ENCODE results near the gene MMP15.
"Not testable (repeated sequence)": the region's sequence is repeated elsewhere in the genome, so short reads cannot be mapped to it uniquely, and the experiment has no call there.

MMP15 gene

DNA sequence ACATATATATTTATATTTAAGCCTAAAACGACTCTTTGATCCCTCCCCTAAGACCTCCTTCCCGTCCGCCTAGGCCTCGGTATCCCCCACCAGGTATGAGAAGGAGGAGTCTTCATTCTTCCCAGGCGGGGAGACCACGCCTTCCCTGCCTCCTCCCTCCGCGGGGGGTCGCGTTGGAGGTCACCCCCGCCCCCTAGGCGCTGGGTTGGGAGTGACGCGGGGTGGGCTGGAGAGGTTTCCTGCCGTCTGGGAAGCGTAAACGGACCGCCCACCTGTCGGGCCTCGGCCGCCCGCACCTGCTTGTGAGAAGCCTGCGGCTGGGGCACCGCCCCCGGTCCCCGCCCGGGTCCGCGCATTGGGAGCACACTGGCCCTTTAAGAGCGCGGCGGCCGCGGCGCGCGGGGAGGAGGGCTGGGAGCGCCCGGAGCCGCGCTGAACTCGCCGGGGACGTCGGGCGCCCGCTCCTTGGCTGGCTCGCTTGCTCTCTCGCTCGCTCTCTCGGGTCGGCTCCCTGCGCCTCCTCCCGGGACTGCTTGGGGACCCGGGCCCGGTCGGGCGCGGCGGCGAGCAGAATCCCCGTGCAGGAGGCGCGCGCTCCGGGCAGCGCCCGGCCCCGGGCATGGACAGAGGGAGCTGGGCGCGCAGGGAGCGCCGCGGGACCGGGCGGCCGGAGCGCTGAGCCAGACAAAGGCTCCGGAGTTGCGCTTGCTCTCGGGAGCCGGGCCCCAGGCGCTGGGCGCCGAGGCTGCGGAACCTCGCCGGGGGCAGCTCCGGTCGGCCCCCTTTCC, at the start of gene MMP15:
MMP15 (plus strand) TSS at position 404 of the 788 bp plus-strand sequence. CDS start 597 bp downstream, outside the sequence.
- peak; percentile 67 to 76 for DNase-seq

DNA sequence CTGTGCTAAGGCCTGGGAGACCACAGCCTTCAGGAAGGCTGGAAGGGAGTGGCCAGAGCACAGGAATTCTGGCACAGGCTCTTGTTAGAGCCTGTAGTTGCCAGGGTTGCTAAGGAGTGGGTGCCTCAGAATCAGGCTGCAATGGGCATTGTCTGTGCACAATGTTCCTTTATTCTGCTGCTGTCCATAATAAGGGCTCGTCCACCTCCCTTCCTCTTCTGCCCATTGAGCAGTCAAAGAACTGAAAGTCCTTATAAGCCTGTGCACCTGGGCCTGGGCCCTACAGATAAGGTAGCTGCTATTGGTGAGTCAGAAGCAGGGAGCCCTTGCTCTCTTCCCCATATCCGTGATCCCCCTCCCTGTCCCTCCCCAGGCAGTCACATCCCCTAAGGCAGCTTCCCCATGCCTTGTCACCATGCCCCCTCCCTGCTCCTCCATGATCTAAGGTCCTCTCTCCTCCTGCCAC, 49.2 kb upstream of the MMP15 start:
- no peak for DNase-seq

DNA sequence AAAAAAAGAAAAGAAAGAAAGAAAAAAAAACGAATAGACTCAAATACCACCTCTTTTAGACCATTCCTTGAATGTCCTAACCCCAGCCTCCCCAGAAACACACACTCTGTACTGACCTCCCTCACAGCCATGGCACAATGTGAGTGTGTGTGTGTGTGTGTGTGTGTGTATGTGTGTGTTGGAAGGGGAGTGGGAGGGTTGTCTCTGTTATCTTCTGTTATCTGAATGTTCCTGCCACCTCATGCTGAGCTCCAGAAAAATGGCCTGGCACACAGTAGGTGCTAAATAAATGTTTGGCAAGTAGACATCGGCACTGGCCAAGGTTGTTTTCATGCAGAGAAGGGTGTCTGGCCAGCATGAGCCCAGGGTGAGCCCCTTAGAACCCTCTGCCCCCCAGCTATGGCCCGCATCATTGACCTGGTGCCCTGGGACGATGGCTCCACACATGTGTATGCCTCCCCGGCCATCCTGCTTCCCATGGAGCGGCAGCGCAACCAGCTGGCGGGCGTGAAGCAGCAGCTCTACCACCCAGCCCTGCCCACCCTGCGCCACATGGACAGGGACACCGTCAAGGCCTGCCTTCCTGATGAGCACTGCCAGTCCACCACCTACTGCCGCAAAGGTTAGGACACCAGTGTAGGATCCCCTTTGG, 48.0 kb upstream of the MMP15 start:
- DNase-seq = no peak

DNA sequence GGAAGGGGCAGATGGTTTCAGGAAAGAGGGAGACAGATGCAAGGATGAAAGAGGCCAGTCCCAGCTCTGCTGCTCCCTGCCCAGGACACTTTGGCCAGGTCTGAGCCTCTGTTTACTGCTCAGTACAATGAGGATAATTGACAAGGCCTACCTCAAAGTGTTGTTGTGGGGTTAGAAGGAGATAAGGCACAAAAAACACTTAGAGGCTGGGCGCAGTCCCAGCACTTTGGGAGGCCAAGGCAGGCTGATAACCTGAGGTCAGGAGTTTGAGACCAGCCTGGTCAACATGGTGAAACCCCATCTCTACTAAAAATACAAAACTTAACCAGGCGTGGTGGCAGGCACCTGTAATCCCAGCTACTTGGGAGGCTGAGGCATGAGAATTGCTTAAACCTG, 47.5 kb upstream of the MMP15 start:
- not testable (repeated sequence) for DNase-seq

DNA sequence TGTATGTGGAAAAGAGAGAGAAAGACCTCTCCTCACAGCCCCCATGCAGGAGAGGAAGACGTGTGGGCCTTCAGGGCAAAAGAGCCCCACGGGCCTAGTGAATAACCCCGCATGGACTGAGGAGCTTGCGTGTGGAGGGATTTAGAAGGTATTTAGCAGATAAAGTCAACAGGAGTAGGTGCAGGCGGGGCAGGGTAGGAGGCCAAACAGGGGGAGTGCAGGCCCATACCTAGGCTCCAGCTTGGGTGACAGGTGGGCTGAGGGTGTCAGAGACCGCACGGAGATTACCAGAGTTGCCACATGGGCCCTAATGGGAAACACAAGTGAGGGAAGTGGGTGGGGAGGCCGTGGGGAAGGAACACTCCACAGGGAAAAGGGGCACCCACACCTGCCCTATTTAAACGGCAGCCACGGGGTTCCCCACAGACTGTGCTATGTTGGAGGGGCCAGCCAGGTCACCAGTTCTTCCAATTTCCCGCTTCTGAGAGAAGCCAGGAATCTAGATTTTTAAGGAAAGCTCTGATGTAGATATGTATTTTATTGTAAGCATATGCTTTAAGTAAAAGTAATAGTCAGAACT, 46.5 kb upstream of the MMP15 start:
- no peak for DNase-seq

DNA sequence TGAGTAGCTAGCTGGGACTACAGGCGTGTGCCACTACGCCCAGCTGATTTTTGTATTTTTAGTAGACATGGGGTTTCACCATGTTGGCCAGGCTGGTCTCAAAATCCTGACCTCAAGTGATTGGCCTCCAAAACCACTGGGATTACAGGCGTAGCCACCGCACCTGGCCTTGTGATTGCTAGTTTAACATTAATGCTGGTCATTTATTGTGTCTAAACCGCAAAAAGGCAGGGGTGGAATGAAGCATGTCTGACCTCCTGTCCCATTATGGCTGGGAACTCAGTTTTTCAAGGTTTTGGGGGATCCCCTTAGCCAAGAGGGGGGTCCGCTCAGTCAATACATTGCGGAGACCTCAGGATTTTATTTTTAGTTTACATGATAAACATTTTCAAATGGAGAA, 43.9 kb upstream of the MMP15 start:
- DNase-seq = no peak

DNA sequence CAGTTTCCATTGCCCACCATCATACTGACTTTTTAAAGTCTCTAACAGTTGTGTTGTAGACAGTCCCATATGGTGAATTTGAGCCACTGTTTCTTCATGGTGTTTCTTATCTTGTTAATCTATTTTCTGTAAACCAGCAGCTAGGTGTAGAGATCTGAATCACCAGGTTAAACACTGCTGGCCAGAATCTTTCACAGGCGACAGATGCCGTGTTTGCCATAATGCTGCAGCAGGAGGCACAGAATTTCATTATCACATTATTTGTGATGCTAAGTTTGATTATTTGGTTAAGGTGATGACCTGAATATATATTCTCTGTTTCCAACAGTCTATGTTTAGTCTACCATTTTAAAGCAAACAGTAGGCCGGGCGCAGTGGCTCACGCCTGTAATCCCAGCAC, 43.2 kb upstream of the MMP15 start:
- DNase-seq = no peak

DNA sequence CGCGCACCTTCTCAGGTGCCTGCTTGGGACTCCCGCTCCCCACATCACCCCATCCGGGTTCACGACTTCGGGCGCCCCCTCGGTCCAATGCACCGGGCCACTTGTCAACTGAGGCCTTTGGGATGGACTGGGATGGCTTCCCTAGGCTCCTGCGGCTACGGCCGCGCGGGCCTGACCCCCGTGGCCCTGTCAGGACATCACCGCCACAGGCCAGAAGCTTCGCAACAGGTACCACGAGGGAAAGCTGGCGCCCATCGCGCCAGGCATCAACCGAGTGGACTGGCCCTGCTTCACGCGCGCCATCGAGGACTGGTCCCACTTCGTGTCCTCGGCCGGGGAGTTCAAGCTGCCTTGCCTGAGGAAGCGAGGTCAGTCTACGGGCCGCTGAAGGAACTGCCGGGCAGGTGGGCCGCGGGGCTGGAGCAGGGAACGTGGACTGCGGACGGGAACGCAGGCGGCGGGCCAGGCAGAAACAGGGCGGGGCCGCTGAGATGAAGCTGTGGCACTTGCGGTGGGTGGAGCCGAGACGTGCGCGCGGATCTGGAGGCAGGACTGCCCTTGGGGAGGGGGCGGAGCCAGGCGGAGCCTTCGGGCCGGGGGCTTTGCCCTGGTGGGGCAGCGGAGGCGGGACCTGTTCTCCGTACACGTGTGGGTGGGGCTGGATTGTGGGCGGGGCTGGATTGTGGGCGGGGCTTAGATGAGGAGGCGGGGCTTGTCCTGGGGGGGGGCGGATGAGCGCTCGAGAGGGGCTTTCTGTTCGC, 40.9 kb upstream of the MMP15 start:
- DNase-seq = peak; percentile 90 to 93

DNA sequence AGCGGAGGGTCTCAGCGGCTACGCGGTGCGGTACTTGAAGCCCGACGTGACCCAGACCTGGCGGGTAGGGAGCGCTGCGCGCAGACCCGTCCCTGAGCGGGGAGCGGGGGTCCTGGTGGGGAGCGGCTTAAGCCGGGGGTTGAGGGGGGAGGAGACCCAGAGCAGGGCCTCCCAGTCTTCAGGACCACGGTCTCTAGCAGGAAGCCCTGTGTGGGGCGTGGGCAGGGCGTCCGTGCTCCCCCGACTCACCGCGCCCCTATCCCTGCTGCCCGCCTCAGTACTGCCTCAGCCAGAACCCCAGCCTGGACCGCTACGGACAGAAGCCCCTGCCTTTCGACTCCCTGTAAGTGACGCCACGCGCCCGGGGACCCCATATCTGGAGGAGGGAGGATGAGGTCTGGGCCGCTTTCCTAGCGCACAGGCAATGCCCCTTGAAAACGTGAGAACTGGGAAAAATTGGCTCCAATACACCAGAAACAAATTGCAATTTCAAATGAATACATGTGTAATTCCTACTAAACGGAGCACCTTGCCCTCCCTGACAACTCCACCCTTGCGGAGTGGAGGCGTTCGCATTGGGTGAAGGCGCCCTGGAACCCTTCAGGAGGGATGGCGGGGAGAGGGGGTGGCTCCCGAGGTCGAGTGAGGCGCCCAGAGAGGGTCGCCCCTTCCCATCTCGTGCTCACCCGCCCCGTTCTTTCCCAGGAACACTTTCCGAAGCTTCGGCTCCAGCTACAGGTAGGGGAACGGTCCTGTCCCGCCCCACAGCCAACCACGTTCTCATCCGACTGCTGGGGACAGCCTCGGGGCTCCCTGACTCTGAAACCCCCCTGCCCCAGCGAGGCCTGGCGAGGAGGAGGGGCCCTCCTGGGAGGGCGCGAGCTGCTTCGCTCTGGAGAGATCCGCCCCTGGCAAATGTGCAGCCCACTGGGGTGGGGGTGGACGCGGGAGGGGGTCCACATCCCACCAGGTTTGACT, 40.1 kb upstream of the MMP15 start:
- no peak for DNase-seq

DNA sequence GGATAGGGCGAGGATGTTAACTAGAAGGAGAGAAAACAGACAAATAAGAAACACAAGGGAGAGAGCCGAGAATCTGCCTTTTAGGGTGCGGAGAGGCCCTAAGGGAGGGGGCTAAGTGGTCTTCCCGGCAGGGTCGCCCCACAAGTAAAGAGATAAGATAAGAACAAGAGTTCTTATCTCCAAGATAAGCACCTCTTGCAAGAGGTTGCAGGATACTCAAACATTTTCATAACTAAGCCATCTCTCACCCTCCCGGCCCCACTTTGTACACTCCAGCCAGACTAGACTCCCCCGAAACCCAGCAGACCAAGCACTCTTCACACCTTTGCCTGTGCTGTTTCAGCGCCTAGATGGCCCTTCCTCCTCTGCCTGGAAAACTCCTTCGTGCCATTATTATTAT, 39.4 kb upstream of the MMP15 start:
- no peak for DNase-seq

DNA sequence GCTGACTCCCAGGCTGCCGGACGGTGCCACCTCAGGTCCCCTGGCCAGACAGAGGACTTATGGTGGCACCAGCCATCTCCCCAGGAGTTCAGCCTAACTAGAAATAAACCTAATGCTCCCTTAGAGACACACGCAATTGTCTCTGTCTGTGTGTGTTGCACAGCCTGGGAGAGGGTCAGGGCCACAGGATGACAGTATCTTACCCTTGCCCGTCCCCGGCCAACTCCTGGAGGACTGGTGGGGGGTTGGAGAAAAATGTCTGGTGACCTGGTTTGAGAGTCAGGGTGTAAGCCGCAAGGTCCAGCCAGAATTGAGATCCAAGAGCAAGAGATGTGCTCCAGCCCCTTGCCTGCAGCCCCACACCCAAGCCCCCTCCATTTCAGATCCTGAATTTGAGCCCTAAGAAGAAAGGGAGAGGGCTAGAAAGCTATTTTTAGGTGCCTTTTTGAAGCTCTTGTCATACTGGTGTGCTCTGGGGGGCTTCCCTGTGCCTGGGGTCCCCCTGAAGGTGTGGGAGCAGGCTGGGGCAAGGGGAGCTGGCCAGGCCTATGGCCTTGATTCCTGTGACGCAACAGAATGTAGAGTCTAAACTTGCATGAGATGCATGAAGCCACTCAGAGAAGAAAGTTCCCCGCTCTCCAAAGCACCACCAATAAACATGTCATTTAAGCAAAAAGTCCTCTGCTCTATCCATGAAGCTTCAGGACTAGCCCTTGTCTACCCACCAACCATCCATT, 37.9 kb upstream of the MMP15 start:
- no peak for DNase-seq

DNA sequence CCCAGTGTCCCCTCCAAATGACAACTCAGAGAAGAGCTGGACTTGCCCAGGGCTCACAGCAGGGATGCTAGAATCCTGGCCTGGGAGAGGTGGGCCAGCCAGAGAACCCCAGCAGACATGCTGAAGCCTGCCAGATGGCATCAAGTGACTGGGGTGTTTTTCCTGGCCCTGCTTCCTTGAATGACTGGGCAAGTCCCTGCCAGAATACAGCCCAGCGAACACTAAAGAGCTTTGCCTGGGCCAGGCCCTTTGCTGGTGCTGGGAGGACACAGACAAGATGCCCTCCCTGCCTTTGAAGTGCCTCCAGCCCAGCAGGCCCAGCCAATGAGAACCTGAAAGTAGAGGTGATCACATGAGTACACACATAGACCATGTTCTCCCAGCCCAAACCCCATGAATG, 36.6 kb upstream of the MMP15 start:
- DNase-seq = no peak

DNA sequence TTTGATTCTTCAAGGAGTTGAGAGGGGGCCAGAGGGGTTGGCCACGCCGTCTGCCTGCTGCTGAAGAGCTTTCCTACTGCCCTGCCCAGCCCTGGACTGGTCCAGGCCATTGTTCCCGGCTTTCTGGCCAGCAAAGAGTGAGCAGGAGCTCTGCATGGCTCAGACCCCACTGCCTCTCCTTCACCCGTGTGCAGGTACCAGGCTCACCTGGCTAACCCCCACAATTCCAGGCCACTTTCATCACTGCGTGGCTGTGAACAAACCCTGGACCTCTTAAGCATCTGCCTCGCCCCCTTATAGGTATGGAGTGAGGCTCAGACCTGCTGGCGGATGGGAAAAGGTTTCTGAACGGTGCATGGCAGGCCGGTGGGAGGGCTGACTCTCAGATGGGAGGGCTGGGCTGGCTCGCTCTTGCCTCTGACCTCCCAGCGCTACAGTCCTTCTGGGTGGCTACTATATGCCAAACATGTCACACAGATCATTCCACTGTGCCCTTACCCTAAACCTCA, 33.9 kb upstream of the MMP15 start:
- DNase-seq = no peak

DNA sequence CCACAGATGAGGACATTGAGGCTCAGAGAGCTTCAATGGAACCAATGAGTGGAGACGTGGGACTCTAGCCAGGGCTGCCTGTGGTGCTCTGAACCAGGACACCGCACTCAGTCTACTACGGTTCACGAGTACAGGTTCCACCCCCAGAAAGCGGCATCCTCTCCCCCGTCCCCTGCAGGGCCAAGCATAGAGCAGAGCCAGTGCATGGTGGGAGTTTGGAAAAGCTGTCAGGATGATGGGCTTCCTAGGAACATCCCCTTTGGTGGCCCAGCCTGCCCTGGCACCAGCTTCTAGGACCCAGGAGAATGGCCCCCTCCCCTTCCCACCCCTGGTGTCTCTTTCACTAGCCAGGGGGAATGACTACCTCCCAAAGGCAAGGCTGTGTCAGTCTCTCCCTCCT, 33.5 kb upstream of the MMP15 start:
- no peak for DNase-seq

DNA sequence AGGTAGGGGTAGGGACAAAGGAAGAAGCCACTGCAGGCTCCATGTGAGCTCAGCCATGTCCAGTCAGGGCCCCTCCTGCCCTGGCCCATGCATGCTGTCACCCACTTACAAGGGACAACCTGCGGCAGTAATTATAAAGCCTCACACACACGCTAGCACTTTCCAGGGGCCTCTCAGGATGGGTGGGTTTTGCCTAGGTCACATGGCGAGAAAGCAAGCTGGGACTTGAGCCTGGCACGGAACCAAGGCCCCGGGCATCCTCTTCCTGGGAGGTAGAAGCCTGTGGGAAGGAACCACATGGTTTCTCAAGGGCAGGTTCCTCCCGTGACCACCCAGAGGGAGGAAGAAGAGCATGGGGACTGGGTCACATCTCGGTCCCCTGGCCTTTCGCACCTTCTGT, 32.1 kb upstream of the MMP15 start:
- no peak for DNase-seq

DNA sequence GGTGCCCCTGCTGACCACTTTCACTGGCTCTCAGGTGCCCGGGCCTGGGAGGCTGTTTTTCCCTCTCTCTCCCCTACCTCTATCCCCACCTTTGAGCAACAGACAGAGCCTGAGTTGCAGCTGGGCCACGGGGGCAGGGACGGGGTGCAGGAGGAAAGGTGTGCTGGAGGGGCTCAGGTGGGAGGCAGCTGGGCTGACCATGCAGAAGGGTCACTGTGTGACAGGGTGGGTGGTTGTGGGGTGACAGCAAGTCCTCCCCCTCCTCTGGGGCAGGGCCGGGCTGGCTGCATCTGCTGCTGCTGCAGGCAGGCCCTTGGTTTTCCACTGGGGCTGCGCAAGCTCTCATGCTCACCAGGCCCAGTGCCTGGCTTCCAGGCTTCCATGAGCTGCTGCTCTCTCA, 31.7 kb upstream of the MMP15 start:
- no peak for DNase-seq

DNA sequence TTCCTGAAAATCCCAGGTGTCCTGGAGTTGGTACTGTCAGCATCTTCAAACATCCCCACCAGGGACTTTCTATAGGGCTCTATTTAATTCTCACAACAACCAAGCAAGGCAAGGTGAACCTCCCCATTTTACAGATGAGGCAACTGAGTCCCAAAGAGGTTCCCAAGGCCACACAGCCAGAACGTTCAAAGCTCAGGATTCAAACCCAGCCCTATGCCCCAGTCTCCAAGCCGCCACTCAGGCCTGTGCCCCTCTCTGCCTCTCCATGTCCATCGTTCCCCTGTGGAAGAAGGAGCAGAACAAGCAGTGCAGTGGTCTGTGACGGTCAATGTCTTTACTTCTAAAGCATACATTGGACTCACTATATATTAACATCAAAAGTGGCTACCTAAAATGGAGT, 31.2 kb upstream of the MMP15 start:
- DNase-seq = no peak

DNA sequence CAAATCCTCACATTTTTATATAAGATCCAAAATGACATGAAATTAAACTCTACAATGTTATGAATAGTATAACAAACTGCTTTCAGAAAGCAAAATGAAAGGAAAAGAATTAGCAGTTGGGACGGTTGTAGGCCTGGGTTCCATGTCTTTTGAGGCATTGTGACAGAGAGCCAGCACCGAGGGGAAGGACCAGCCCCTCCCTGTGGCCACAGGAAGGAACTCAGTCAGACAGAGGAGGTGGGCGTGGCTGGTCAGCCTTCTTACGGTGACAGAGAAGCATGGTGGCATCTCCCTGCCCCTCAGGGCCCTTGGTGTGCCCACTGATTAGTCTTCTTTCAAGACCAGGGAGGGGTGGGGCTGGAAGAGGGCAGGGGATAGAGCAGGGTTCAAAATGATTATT, 30.8 kb upstream of the MMP15 start:
- DNase-seq = peak; percentile 45 to 48

DNA sequence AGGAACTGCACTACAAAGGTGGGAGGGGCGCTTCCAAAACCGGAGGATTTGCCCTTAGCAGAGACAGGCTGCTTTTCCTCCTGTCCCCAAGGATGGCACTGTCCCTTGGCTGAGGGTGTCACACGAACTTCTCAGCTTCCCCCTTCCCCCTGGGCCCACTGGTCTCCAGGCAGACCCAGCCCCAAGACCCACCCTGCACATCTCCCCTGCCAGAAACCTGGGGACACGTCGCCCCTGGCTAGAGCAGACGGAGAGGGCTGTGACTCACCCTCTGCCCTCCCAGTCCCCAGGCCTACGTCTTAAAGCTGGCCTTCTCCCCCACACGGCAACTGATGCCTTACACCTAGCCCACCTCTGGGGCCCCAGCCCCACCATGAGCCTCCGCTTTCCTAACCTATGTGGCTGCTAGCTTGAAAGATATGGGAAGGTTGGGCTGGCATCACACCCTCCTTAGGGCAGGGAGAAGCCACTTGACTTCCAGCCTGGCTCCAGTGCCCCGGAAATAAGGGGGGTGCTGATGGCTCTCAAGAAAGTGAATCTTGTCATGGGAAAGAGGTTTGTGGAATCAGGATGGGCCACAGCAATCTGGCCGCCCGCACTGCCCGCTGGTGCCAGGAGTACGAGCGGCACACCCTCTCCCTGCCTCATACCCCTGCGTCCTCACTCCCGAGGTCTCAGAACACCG, 29.7 kb upstream of the MMP15 start:
- DNase-seq = no peak

DNA sequence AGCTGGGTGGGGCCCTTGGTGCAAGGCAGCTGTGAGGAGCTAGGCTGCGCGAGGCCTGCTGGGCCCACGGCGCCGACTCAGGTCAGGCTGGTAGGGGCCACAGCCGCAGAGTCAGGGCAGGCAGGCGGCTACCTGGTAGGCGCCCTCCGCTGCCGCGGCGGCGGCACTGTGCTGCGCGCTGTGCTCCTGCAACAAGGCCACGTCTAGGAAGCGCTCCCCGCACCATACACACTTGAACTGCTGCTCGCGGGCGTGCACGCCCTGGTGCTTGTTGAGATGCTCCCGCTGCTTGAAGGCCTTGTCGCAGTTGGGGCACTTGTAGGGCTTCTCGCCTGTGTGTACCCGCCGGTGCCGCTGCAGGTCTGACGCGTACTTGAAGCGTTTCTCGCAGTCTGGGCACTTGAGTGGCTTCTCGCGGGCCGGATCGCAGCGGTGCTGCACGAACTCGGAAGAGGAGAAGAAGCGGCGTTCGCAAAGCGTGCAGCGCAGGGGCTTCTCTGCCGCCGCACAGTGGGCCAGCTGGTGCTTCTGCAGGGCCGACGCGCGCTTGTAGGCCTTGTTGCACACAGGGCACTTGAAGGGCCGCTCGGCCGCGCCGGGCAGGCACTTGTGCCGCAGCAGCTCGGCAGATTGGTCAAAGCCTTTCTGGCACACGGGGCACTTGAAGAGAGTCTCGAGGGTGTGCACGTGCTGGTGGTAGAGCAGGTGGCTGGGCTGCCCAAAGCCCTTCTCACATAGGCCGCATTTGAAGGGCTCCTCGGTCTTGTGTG, 29.0 kb upstream of the MMP15 start:
- no peak for DNase-seq
